Endothelial cell of umbilical vein (primary cell): ENCODE data around the gene CARD10. TPM values are rescaled to one million over a fixed set of nuclear protein-coding genes. Genes with fewer than 3 reads are reported as not detected.

Experiments used
- BruUV-seq: library from RNA; stranded (reverse); fragments of 400-500 nt; replicated peaks from 2 replicates; lab custom pipeline; 2021; lab: Mats Ljungman, UMichigan
- CTCF ChIA-PET: fragments of 300-600, 350-600 bp; sonication (Branson Sonifier 250); formaldehyde crosslinking; loops from one replicate; lab custom pipeline; 2021; ENCODE audit warnings: antibody characterized with exemption, inconsistent platforms; lab: Charles Lee
- POLR2A ChIA-PET: fragments of 300-600, 350-600 bp; sonication (Branson Sonifier 250); formaldehyde crosslinking; loops from one replicate; lab custom pipeline; 2021; ENCODE audit warnings: antibody characterized with exemption, inconsistent platforms; lab: Charles Lee
- DNase-seq: peaks from one replicate; pipeline ENCODE4 v3.0.0-alpha.2; 2011; ENCODE audit warnings: low read depth, low spot score
- FAIRE-seq: peaks from 2 replicates; lab custom pipeline; 2011; peaks lifted over from hg19 to GRCh38; lab: Jason Lieb, UNC
- H2AFZ ChIP-seq: 2 replicates; pipeline ENCODE4 v1.6.0; 2012; ENCODE audit warnings: low read depth, low read length, control low read depth, inconsistent platforms
- H3K27ac ChIP-seq: 2 replicates; pipeline ENCODE4 v1.5.1; 2011; ENCODE audit warnings: low read depth, mild to moderate bottlenecking, control low read depth, low read length, moderate library complexity; ENCODE audit not compliant: insufficient read depth
- H3K27me3 ChIP-seq, 2 experiments: 2 replicates each; pipeline versions ENCODE4 v1.6.0 to v1.6.1; 2011; ENCODE audit warnings: low read length in 2 of 2, mixed read lengths in 1 of 2; ENCODE audit not compliant: control insufficient read depth in 2 of 2, insufficient read depth in 2 of 2
- H3K36me3 ChIP-seq, 2 experiments: 2 replicates in 1 of 2; 3 replicates in 1 of 2; pipeline ENCODE4 v1.5.1; 2011; ENCODE audit warnings: low read length in 2 of 2, mild to moderate bottlenecking in 1 of 2, moderate library complexity in 1 of 2; ENCODE audit not compliant: control insufficient read depth in 2 of 2, insufficient read depth in 2 of 2; ENCODE audit errors: extremely low read depth in 1 of 2
- H3K4me1 ChIP-seq: 3 replicates; pipeline ENCODE4 v1.5.1; 2011; ENCODE audit warnings: mild to moderate bottlenecking, low read length; ENCODE audit not compliant: control insufficient read depth, insufficient read depth; ENCODE audit errors: extremely low read depth
- H3K4me2 ChIP-seq: 2 replicates; pipeline ENCODE4 v1.6.1; 2011; ENCODE audit warnings: low read length, control low read depth, mixed read lengths; ENCODE audit not compliant: insufficient read depth
- H3K4me3 ChIP-seq, 3 experiments: fragments of 200-600 bp in 1 of 3; sonication (generic), shearing (Covaris generic) in 1 of 3; replicated peaks in 1 of 3; 2 replicates each; pipeline ENCODE4 v1.5.1; 2011 to 2016; ENCODE audit warnings: control low read depth in 3 of 3, low read length in 3 of 3, mild to moderate bottlenecking in 2 of 3, inconsistent platforms in 1 of 3, low read depth in 1 of 3, moderate library complexity in 1 of 3; ENCODE audit not compliant: insufficient read depth in 1 of 3
- H3K79me2 ChIP-seq: 2 replicates; pipeline ENCODE4 v1.6.0; 2012; ENCODE audit warnings: low read length, inconsistent platforms; ENCODE audit not compliant: control insufficient read depth, insufficient read depth
- H3K9ac ChIP-seq: replicated peaks from 2 replicates; pipeline ENCODE3; 2011; ENCODE audit warnings: low read length, control low read depth; ENCODE audit not compliant: insufficient read depth; ENCODE audit errors: extremely low read depth
- H3K9me1 ChIP-seq: replicated peaks from 3 replicates; pipeline ENCODE4 v1.6.0; 2011; ENCODE audit warnings: mild to moderate bottlenecking, low read length; ENCODE audit not compliant: control insufficient read depth, insufficient read depth; ENCODE audit errors: extremely low read depth
- H3K9me3 ChIP-seq: replicated peaks from 2 replicates; pipeline ENCODE4 v1.5.1; 2012; ENCODE audit warnings: low read length, inconsistent platforms; ENCODE audit not compliant: control insufficient read depth, insufficient read depth
- H4K20me1 ChIP-seq: replicated peaks from 2 replicates; pipeline ENCODE3; 2011; ENCODE audit warnings: mild to moderate bottlenecking, low read length; ENCODE audit not compliant: control insufficient read depth, insufficient read depth; ENCODE audit errors: extremely low read depth
- EZH2 ChIP-seq: IDR thresholded peaks from 2 replicates; pipeline ENCODE4 v1.6.1; 2012; ENCODE audit warnings: borderline replicate concordance, low read depth, mild to moderate bottlenecking, moderate library complexity, low read length, inconsistent platforms; ENCODE audit not compliant: severe bottlenecking
- FOS ChIP-seq: IDR thresholded peaks from 2 replicates; pipeline ENCODE4 v1.6.1; 2011; ENCODE audit warnings: mild to moderate bottlenecking, low read length, moderate library complexity, borderline replicate concordance; ENCODE audit not compliant: insufficient read depth
- GATA2 ChIP-seq: IDR thresholded peaks from 2 replicates; pipeline ENCODE4 v1.7.0; 2011; ENCODE audit warnings: low read depth, mild to moderate bottlenecking, moderate library complexity, mixed read lengths, low read length; ENCODE audit not compliant: insufficient read length, insufficient read depth
- JUN ChIP-seq: IDR thresholded peaks from 2 replicates; pipeline ENCODE4 v1.6.1; 2011; ENCODE audit warnings: borderline replicate concordance, low read depth; ENCODE audit not compliant: insufficient read length, insufficient read depth
- MYC ChIP-seq: IDR thresholded peaks from one replicate; pipeline ENCODE4 v1.6.1; 2011; ENCODE audit warnings: mild to moderate bottlenecking, low read depth, low read length
- POLR2A ChIP-seq: IDR thresholded peaks from 2 replicates; pipeline ENCODE4 v1.6.1; 2012; ENCODE audit warnings: low read depth, mild to moderate bottlenecking, control low read depth, low read length
- POLR2AphosphoS5 ChIP-seq: IDR thresholded peaks from 2 replicates; pipeline ENCODE4 v1.6.1; 2012; ENCODE audit warnings: low read depth, mild to moderate bottlenecking, control low read depth, low read length, moderate library complexity; ENCODE audit not compliant: insufficient read depth
- dilution Hi-C: fragments of 300-500 bp; cut with MboI; formaldehyde crosslinking; loops from one replicate; pipeline ENCODE4 v1.15.0; 2019; ENCODE audit warnings: low sequenced_read_pairs; ENCODE audit not compliant: extremely low pct_ligation_motif_present
- intact Hi-C: fragments of 100-400 bp; cut with micrococcal nuclease; formaldehyde crosslinking; loops from one replicate; pipeline ENCODE4 v1.10.0; 2022
- polyA plus RNA-seq, 4 experiments: library from polyadenylated mRNA; depleted of rRNA in 3 of 4; stranded (reverse) in 3 of 4; unstranded in 1 of 4; fragments of >200 nt; gene quantifications; 2 replicates each; pipeline versions ENCODE4 v1.2.1 to v1.2.3, GENCODE V29; 2011 to 2012; ENCODE audit warnings: missing spikeins in 1 of 4
- total RNA-seq: library from RNA; stranded (reverse); gene quantifications from 2 replicates; pipeline ENCODE4 v1.2.3, GENCODE V29; 2021
- TF ChIP-seq, protein P1 (sequence below), 2 donors: IDR thresholded peaks; 1 replicate in 1 of 2; 2 replicates in 1 of 2; pipeline ENCODE4 v1.5.1; 2011; ENCODE audit warnings: low read length in 2 of 2, mild to moderate bottlenecking in 2 of 2, moderate library complexity in 2 of 2, control low read depth in 1 of 2, inconsistent platforms in 1 of 2, low read depth in 1 of 2; ENCODE audit not compliant: insufficient read depth in 1 of 2; ENCODE audit errors: extremely low read depth in 1 of 2
- TF ChIP-seq, protein P2 (sequence below): IDR thresholded peaks from 2 replicates; pipeline ENCODE4 v1.6.1; 2011; ENCODE audit not compliant: insufficient read depth, insufficient read length

The CARD10 gene
- total and polyA plus RNA-seq, 2 donors (not counting 3 experiments of a cell fraction or from before 2014, with no cell fraction given): 36.1 to 39.5 TPM

DNA sequence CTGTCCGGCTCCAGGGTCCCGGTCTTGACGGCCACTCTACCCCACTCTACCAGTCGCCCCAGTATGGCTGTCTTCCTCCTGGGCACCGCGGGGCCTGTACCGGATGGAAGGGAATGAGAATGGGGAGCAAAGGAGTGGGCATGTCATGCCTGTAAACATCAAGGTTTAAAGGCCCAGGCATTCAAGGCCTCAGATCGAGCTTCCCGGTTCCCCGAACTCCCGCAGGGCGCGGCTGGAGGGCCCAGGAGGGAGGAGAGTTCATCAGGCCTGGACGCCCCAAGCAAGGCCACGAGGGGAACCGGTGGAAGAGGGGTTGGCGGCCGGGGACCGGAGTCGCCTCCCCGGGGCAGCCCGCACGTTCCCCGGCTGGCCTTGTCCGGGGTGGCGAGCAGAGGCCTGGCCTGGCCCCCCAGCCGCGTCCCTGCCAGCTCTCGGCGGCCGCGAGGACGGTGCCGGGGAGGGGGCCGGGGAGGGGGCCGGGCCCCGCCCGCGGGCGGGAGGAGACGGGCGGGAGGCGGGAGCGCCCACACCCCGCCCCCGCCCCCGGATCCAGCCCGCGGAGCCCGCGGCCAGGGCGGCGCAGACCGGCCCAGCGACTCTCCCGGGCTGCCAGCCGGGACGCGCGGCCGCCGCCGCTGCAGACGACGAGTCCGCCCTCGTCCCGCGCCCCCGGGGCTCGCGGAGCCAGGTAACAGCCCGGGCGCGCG lies 40.8 kb upstream of the CARD10 start, which contains the start of gene CDC42EP1:
Gene CDC42EP1, plus strand, starts transcription at position 580 of the 707 bp plus-strand sequence. CDS start 5,870 bp downstream, outside the sequence.
- Histone ChIP-seq H3K9ac (peak within 1 kb of the TSS; percentile 100), H3K4me3 (peak within 1 kb of the TSS; percentile 71 to 86 (median 74)), H3K4me1 (peaks cover 53% of the 10 kb centered on the region), H3K27ac (peak within 1 kb of the TSS; percentile 99), H3K79me2 (peaks cover 43% of the 10 kb centered on the region), H3K27me3 (no peaks in the 10 kb centered on the region), H4K20me1 (no peaks in the 10 kb centered on the region), H3K4me2 (peak within 1 kb of the TSS; percentile 68), H3K9me3 (no peaks in the 10 kb centered on the region), H3K9me1 (no peaks in the 10 kb centered on the region), H2AFZ (peak within 1 kb of the TSS; percentile 9), H3K36me3 (peaks cover 0 to 2% of the 10 kb centered on the region in 2 experiments)
- BruUV-seq: TSS peak; percentile 72
- intact Hi-C loops (loop anchor here (2.0 to 5.0 kb wide), 3 partner anchors 75 to 192 kb away; partner anchors contain the start of gene LGALS1), dilution Hi-C loops (no loop called here)
- POLR2A ChIA-PET: interaction anchor here (0.6 to 1.7 kb wide), 3 partner anchors 9 to 373 kb away, joined by 3 to 14 read pairs (median 4); no protein-coding TSS in a partner anchor
- DNase-seq (peak; percentile 55), FAIRE-seq (peak; percentile 63)
- CTCF ChIA-PET: interaction anchor here (1.0 to 21.8 kb wide), 2 partner anchors 14 to 32 kb away, joined by 4 to 977 read pairs; no protein-coding TSS in a partner anchor
- TF ChIP-seq, protein P1, sequence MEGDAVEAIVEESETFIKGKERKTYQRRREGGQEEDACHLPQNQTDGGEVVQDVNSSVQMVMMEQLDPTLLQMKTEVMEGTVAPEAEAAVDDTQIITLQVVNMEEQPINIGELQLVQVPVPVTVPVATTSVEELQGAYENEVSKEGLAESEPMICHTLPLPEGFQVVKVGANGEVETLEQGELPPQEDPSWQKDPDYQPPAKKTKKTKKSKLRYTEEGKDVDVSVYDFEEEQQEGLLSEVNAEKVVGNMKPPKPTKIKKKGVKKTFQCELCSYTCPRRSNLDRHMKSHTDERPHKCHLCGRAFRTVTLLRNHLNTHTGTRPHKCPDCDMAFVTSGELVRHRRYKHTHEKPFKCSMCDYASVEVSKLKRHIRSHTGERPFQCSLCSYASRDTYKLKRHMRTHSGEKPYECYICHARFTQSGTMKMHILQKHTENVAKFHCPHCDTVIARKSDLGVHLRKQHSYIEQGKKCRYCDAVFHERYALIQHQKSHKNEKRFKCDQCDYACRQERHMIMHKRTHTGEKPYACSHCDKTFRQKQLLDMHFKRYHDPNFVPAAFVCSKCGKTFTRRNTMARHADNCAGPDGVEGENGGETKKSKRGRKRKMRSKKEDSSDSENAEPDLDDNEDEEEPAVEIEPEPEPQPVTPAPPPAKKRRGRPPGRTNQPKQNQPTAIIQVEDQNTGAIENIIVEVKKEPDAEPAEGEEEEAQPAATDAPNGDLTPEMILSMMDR (IDR thresholded peaks at IDR 0.05; ENCODE audit: extremely low read depth in 1 of 2, insufficient read depth in 1 of 2, low read depth in 1 of 2, low read length in 2 of 2): no peak
- TF ChIP-seq POLR2AphosphoS5 (peak; percentile 96), MYC (no peak), POLR2A (peak; percentile 90), EZH2 (no peak), FOS (no peak), JUN (no peak), GATA2 (no peak)
- TF ChIP-seq, protein P2, sequence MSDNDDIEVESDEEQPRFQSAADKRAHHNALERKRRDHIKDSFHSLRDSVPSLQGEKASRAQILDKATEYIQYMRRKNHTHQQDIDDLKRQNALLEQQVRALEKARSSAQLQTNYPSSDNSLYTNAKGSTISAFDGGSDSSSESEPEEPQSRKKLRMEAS: no peak
